NT2/D1 (cell line): Measurements from ENCODE around the gene HAUS7.

Experiments
- DNase-seq: peaks from one replicate; pipeline ENCODE4 v3.0.0-alpha.2; 2011; ENCODE audit warnings: low read depth, low spot score
- H3K27me3 ChIP-seq: 2 replicates; pipeline ENCODE4 v1.6.0; 2011; ENCODE audit warnings: mild to moderate bottlenecking; ENCODE audit not compliant: insufficient read length, insufficient read depth
- H3K36me3 ChIP-seq: 2 replicates; pipeline ENCODE4 v1.6.1; 2011; ENCODE audit warnings: mild to moderate bottlenecking, low read length, mixed read lengths; ENCODE audit not compliant: insufficient read depth, insufficient read length
- H3K4me1 ChIP-seq: 2 replicates; pipeline ENCODE4 v1.5.1; 2011; ENCODE audit not compliant: insufficient read depth, insufficient read length
- H3K4me3 ChIP-seq: 2 replicates; pipeline ENCODE4 v1.5.1; 2011; ENCODE audit warnings: low read depth; ENCODE audit not compliant: insufficient read length
- H3K9ac ChIP-seq: 2 replicates; pipeline ENCODE4 v1.6.0; 2011; ENCODE audit warnings: low read depth; ENCODE audit not compliant: insufficient read length
- H3K9me3 ChIP-seq: 2 replicates; pipeline ENCODE4 v1.5.1; 2011; ENCODE audit warnings: mild to moderate bottlenecking, low read length; ENCODE audit not compliant: insufficient read depth
- SUZ12 ChIP-seq: IDR thresholded peaks from 2 replicates; pipeline ENCODE4 v1.6.1; 2011; ENCODE audit not compliant: insufficient read length, insufficient read depth; ENCODE audit errors: extremely low read depth
- YY1 ChIP-seq: IDR thresholded peaks from 2 replicates; pipeline ENCODE4 v1.6.1; 2011; ENCODE audit not compliant: insufficient read length, insufficient read depth
- ZNF274 ChIP-seq: IDR thresholded peaks from 2 replicates; pipeline ENCODE4 v1.6.1; 2011; ENCODE audit warnings: mild to moderate bottlenecking, low read depth, low read length

The HAUS7 gene

DNA sequence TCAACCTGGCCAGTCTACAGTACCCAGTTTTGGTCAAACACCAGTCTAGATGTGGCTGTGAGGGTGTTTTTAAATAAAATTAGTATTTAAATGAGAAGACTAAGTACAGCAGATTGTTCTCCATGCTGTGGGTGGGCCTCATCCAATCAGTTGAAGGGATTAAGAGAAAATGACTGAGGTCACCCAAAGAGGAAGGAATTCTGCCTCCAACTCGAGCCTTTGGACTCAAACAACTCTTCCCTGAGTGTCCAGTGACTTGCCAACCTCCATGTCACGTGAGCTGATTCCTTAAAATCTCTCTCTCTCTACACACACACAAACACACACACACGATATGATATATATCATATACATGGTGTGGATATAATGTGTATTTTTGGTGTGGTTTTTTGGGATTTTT lies 34.5 kb downstream of the HAUS7 start:
- DNase-seq, result no peak
- Histone ChIP-seq H3K9ac (no peak overlapping the region), H3K27me3 (no peaks in the 10 kb centered on the region), H3K36me3 (no peaks in the 10 kb centered on the region), H3K4me3 (no peak overlapping the region), H3K9me3 (no peaks in the 10 kb centered on the region), H3K4me1 (no peaks in the 10 kb centered on the region)
- TF ChIP-seq YY1, result no peak
- no peak for TF ChIP-seq SUZ12
- no peak for TF ChIP-seq ZNF274

DNA sequence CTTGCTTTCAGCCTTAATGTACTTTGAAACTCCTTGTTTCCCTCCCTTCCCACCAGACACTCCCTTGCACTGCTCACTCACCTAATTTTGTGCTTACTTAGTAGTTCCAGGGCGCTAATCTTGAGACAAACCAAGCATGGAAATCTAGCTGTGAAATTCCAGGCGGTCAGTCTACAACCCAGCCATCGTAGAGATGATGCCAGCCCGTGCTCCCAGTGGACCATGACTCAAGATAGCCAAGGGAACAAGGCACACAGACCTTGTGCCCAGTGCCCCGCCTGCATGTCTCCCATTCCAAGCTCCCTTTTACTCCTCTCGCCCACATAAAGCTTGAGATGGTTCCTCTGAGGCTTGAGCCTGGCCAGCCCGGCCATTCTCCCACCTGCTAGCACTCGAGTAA lies 35.6 kb downstream of the HAUS7 start:
- DNase-seq, result no peak
- no peaks in the 10 kb centered on the region for H3K27me3 ChIP-seq
- H3K9me3 ChIP-seq, result no peaks in the 10 kb centered on the region

DNA sequence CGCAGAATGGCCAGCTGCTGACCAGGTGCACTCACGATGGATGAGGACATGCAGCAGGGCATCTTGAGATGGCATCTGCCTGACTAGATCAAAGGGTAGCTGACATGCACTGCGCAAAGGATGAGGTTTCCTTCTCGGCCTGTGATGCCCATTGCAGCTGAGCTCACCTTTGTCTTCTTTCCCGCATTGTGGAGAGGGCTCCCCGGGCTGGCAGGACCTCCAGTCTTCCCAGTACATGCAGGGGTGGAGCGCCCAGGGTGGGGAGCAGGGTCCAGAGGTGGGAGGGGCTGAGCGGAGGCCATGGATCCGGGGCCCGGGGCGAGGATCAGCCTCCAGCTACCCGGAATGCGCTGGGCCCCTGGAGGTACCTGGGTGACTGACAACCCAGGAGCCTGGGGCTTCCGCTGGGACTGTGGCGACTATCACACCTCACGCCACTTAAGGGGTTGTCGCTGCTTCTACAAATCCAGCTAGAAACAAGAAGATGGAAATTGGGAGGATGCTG lies 36.5 kb downstream of the HAUS7 start:
- Histone ChIP-seq H3K4me3 (no peak overlapping the region), H3K4me1 (no peaks in the 10 kb centered on the region), H3K9ac (no peak overlapping the region), H3K9me3 (no peaks in the 10 kb centered on the region), H3K27me3 (no peaks in the 10 kb centered on the region), H3K36me3 (no peaks in the 10 kb centered on the region)
- TF ChIP-seq YY1 (no peak), SUZ12 (no peak), ZNF274 (no peak)
- no peak for DNase-seq

More for the DNA sequence above, 35.6 kb downstream of the HAUS7 start:
- TF ChIP-seq ZNF274, result no peak
- TF ChIP-seq SUZ12, result no peak
- TF ChIP-seq YY1, result no peak
- no peak overlapping the region for H3K4me3 ChIP-seq
- no peaks in the 10 kb centered on the region for H3K4me1 ChIP-seq
- H3K36me3 ChIP-seq, result no peaks in the 10 kb centered on the region
- H3K9ac ChIP-seq, result no peak overlapping the region

DNA sequence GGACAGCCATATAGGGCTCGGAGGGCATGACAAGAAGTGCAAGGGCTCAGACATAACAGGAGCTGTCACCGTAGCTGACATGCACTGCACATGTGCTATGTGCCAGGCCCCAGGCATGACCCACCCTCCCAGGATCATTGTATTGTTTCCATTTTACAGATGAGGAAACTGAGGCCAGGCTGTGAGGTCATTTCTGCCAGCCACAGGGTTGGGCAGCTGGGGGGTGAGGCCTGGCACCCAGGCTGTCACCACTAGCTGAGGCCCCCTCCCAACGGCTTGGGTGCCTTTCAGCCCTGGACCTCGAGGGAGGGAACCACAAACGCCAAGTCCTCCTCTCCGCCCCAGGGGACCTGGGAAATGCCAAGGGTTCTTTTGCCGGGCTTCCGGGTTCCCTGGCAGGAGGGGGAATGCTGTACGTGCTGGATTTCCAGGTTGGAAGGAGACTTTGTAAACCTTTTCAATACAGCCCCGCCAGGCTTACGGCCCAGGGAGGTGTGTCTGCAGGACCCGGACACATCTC lies 37.2 kb downstream of the HAUS7 start:
- Histone ChIP-seq H3K4me1 (no peaks in the 10 kb centered on the region), H3K4me3 (no peak overlapping the region), H3K36me3 (no peaks in the 10 kb centered on the region), H3K27me3 (no peaks in the 10 kb centered on the region), H3K9me3 (no peaks in the 10 kb centered on the region), H3K9ac (no peak overlapping the region)
- DNase-seq, result no peak
- TF ChIP-seq SUZ12 (no peak), ZNF274 (no peak), YY1 (no peak)

DNA sequence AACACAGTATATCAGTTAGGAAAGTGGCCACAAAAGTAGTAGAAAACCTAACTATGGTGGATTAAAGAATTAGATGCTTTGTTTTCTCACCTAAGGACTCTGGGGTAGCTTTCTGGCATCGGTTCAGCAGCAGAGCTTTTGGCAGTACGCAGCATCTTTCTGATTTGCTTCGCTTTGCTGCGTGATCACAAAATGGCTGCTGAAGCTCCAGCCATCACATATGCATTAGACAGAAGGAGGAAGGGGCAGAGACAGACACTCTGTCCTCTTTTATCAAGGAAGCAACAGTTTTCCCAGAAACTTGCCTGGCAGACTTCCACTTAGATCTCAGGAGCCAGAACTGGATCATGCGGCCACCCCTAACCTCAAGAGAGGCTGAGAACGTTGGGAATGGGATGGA lies 39.6 kb downstream of the HAUS7 start:
- Histone ChIP-seq H3K36me3 (no peaks in the 10 kb centered on the region), H3K9ac (no peak overlapping the region), H3K9me3 (no peaks in the 10 kb centered on the region), H3K4me3 (no peak overlapping the region), H3K4me1 (no peaks in the 10 kb centered on the region), H3K27me3 (no peaks in the 10 kb centered on the region)
- TF ChIP-seq ZNF274, result no peak
- TF ChIP-seq SUZ12, result no peak
- TF ChIP-seq YY1, result no peak
- DNase-seq, result no peak

DNA sequence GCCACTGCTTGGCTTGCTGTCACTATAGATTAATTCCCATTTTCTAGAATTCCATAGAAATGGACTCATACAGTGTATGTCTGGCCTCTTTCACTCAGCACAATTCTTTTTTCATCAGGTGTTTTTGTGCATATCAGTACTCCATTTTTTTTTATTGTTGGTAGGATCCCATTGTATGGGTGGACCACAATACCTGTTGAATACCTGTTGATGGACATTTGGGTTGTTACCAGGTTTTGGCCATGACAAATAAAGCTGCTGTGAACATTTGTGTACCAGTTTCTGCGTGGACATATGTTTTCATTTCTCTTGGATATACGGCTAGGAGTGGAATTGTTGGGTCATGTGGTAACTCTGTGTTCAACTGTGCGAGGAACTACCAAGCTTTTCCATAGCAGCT lies 44.2 kb downstream of the HAUS7 start:
- no peak for DNase-seq
- no peaks in the 10 kb centered on the region for H3K9me3 ChIP-seq
- H3K27me3 ChIP-seq, result no peaks in the 10 kb centered on the region
- no peak overlapping the region for H3K9ac ChIP-seq
- no peaks in the 10 kb centered on the region for H3K36me3 ChIP-seq
- no peak overlapping the region for H3K4me3 ChIP-seq
- H3K4me1 ChIP-seq, result no peaks in the 10 kb centered on the region
- no peak for TF ChIP-seq YY1
- no peak for TF ChIP-seq SUZ12
- no peak for TF ChIP-seq ZNF274

DNA sequence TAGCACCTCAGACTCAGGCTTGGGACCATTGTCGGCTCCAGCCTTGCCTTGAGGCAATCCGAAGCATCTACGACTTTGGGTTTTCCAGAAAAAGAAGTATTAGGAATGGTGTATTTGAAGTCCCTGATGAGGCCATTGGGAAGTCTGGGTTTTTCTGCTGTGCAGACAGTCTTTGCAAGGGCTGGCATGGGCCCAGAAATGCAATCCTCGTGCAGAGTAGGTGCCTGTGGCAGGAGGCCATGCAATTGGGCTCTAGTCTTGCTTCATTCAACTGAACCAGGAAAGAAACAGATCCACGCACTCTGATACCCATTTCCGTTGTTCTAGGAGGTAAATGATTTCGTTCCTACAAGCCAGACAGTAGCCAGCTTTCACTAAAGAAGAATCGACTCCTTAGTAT lies 46.7 kb downstream of the HAUS7 start:
- TF ChIP-seq YY1, result no peak
- no peak for TF ChIP-seq SUZ12
- no peak for TF ChIP-seq ZNF274
- no peaks in the 10 kb centered on the region for H3K9me3 ChIP-seq
- H3K36me3 ChIP-seq, result no peaks in the 10 kb centered on the region
- no peaks in the 10 kb centered on the region for H3K4me1 ChIP-seq
- H3K9ac ChIP-seq, result no peak overlapping the region
- no peak overlapping the region for H3K4me3 ChIP-seq
- DNase-seq, result no peak
- no peaks in the 10 kb centered on the region for H3K27me3 ChIP-seq
